ENCODE data around the gene SPRR5.

GRCh38 chr1:152917794-152918193 lies 29.2 kb upstream of the SPRR5 start:
- no peak for TF ChIP-seq SMARCA4 (IDR thresholded peaks at IDR 0.05)
- TF ChIP-seq, protein P1, sequence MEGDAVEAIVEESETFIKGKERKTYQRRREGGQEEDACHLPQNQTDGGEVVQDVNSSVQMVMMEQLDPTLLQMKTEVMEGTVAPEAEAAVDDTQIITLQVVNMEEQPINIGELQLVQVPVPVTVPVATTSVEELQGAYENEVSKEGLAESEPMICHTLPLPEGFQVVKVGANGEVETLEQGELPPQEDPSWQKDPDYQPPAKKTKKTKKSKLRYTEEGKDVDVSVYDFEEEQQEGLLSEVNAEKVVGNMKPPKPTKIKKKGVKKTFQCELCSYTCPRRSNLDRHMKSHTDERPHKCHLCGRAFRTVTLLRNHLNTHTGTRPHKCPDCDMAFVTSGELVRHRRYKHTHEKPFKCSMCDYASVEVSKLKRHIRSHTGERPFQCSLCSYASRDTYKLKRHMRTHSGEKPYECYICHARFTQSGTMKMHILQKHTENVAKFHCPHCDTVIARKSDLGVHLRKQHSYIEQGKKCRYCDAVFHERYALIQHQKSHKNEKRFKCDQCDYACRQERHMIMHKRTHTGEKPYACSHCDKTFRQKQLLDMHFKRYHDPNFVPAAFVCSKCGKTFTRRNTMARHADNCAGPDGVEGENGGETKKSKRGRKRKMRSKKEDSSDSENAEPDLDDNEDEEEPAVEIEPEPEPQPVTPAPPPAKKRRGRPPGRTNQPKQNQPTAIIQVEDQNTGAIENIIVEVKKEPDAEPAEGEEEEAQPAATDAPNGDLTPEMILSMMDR (IDR thresholded peaks at IDR 0.05 in 2 of 3, conservative IDR thresholded peaks at IDR 0.05 in 1 of 3; ENCODE audit: insufficient read depth in 2 of 3, low read depth in 1 of 3, low read length in 3 of 3) = peak; percentile 44 to 64 (median 62)
- TF ChIP-seq, protein P2, sequence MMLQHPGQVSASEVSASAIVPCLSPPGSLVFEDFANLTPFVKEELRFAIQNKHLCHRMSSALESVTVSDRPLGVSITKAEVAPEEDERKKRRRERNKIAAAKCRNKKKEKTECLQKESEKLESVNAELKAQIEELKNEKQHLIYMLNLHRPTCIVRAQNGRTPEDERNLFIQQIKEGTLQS (IDR thresholded peaks at IDR 0.05) = no peak
- TF ChIP-seq, protein P2 (CRISPR knock-in tag; conservative IDR thresholded peaks at IDR 0.05) = no peak
- no peak for TF ChIP-seq LCOR (CRISPR knock-in tag; IDR thresholded peaks at IDR 0.05)
- TF ChIP-seq, protein P3, sequence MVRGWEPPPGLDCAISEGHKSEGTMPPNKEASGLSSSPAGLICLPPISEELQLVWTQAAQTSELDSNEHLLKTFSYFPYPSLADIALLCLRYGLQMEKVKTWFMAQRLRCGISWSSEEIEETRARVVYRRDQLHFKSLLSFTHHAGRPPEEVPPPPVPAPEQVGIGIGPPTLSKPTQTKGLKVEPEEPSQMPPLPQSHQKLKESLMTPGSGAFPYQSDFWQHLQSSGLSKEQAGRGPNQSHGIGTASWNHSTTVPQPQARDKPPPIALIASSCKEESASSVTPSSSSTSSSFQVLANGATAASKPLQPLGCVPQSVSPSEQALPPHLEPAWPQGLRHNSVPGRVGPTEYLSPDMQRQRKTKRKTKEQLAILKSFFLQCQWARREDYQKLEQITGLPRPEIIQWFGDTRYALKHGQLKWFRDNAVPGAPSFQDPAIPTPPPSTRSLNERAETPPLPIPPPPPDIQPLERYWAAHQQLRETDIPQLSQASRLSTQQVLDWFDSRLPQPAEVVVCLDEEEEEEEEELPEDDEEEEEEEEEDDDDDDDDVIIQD (CRISPR knock-in tag; IDR thresholded peaks at IDR 0.05) = no peak
- no peak for TF ChIP-seq ZNF766 (CRISPR knock-in tag; conservative IDR thresholded peaks at IDR 0.05)
- TF ChIP-seq ZNF695 (CRISPR knock-in tag; IDR thresholded peaks at IDR 0.05) = no peak
- TF ChIP-seq, protein P4, sequence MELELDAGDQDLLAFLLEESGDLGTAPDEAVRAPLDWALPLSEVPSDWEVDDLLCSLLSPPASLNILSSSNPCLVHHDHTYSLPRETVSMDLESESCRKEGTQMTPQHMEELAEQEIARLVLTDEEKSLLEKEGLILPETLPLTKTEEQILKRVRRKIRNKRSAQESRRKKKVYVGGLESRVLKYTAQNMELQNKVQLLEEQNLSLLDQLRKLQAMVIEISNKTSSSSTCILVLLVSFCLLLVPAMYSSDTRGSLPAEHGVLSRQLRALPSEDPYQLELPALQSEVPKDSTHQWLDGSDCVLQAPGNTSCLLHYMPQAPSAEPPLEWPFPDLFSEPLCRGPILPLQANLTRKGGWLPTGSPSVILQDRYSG (tag; conservative IDR thresholded peaks at IDR 0.05; ENCODE audit: low read depth) = no peak
- no peak for TF ChIP-seq CREB1 (IDR thresholded peaks at IDR 0.05)
- no peak for TF ChIP-seq CREB1 (CRISPR knock-in tag; IDR thresholded peaks at IDR 0.05)
- no peak for TF ChIP-seq CEBPG (CRISPR knock-in tag; IDR thresholded peaks at IDR 0.05)
- no peak for TF ChIP-seq CEBPG (tag; conservative IDR thresholded peaks at IDR 0.05 in 1 of 2, IDR thresholded peaks at IDR 0.05 in 1 of 2)
- no peak for TF ChIP-seq CHCHD3 (CRISPR knock-in tag; IDR thresholded peaks at IDR 0.05)
- no peak for TF ChIP-seq CXXC5 (CRISPR knock-in tag; IDR thresholded peaks at IDR 0.05)

Measured in K562 (cell line).